Measurements from ENCODE around the gene RSPO4. TPM values are rescaled to one million over a fixed set of nuclear protein-coding genes. Genes with fewer than 3 reads are reported as not detected.

RSPO4 gene
- polyA plus RNA-seq, 1 donor (not counting 4 experiments of a cell fraction or from before 2014, with no cell fraction given) = not detected

DNA sequence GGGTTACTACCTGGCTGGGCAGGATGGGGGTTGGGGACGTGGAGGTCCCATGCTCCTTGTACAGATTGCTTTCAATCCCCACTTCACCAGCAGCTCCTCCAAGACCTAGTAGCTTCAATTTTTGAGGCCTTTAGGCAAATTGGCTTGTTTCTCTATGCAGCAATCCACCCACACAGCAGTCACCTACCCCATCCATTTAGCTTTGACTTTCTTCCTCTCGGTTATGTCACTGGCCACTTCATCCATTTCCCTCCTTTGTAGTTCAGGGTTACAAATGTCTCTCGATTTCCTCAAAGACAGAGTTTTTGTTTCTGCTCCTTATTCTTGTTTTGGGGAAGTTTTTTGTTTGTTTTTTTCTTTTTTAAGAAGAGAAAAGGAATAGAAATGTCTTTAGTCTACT, 33.4 kb upstream of the RSPO4 start:
- Histone ChIP-seq H4K20me1 (ENCODE audit: control insufficient read depth, extremely low read depth, insufficient read depth, low read length) (no peaks in the 10 kb centered on the region), H3K9ac (ENCODE audit: control insufficient read depth, extremely low read depth, insufficient read depth, low read length) (no peak overlapping the region), H3K79me2 (ENCODE audit: control insufficient read depth, insufficient read depth, low read length) (no peaks in the 10 kb centered on the region), H3K4me2 (ENCODE audit: control insufficient read depth, extremely low read depth, insufficient read depth, low read depth, low read length) (no peak overlapping the region), H3K9me1 (ENCODE audit: control insufficient read depth, extremely low read depth, insufficient read depth, low read length) (no peaks in the 10 kb centered on the region), H2AFZ (ENCODE audit: control insufficient read depth, low read length) (no peak overlapping the region), H3K4me1 (ENCODE audit: control insufficient read depth, extremely low read depth, insufficient read depth, low read length) (no peaks in the 10 kb centered on the region), H3K36me3 (ENCODE audit: control insufficient read depth in 2 of 2, extremely low read depth in 1 of 2, insufficient read depth in 2 of 2, low read length in 2 of 2) (no peaks in the 10 kb centered on the region), H3K4me3 (ENCODE audit: control insufficient read depth in 2 of 3, extremely low read depth in 1 of 3, insufficient read depth in 2 of 3, low read depth in 1 of 3, low read length in 3 of 3) (no peak overlapping the region), H3K27me3 (ENCODE audit: control insufficient read depth, extremely low read depth, insufficient read depth, low read length) (no peaks in the 10 kb centered on the region), H3K9me3 (ENCODE audit: control insufficient read depth, low read depth, low read length) (no peaks in the 10 kb centered on the region), H3K27ac (ENCODE audit: control insufficient read depth, insufficient read depth, low read length) (no peak overlapping the region)
- dilution Hi-C loops (cut with MboI; ENCODE audit: extremely low pct_ligation_motif_present, low sequenced_read_pairs) = no loop called here
- TF ChIP-seq, protein P1, sequence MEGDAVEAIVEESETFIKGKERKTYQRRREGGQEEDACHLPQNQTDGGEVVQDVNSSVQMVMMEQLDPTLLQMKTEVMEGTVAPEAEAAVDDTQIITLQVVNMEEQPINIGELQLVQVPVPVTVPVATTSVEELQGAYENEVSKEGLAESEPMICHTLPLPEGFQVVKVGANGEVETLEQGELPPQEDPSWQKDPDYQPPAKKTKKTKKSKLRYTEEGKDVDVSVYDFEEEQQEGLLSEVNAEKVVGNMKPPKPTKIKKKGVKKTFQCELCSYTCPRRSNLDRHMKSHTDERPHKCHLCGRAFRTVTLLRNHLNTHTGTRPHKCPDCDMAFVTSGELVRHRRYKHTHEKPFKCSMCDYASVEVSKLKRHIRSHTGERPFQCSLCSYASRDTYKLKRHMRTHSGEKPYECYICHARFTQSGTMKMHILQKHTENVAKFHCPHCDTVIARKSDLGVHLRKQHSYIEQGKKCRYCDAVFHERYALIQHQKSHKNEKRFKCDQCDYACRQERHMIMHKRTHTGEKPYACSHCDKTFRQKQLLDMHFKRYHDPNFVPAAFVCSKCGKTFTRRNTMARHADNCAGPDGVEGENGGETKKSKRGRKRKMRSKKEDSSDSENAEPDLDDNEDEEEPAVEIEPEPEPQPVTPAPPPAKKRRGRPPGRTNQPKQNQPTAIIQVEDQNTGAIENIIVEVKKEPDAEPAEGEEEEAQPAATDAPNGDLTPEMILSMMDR (optimal IDR thresholded peaks at IDR 0.05 in 1 of 3, IDR thresholded peaks at IDR 0.05 in 1 of 3, conservative IDR thresholded peaks at IDR 0.05 in 1 of 3; ENCODE audit: extremely low read depth in 1 of 3, insufficient read depth in 2 of 3, low read length in 3 of 3) = no peak
- TF ChIP-seq EZH2 (IDR thresholded peaks at IDR 0.05; ENCODE audit: low read length) = no peak
- FAIRE-seq (no peak), DNase-seq (ENCODE audit: low read depth, low spot score) (no peak)

DNA sequence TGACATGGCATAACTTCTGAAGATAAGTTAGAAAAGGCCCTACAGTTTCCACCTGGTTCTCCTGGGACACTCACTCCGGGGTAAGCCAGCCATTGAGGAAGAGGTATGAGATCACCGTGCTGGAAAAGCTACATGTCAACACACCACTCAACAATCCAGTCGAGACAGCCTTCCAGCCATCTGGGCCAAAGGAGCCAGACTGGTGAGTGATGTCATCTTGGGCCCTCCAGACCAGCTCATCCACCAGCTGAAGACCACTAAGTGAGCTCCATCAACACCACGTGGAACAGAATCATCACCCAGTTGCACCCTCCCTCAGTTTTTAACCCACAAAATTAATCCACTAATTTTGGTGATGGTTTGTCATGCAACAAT, 32.3 kb upstream of the RSPO4 start:
- no peak overlapping the region for H3K9ac ChIP-seq (ENCODE audit: control insufficient read depth, extremely low read depth, insufficient read depth, low read length)
- no peak overlapping the region for H2AFZ ChIP-seq (ENCODE audit: control insufficient read depth, low read length)
- H3K36me3 ChIP-seq (ENCODE audit: control insufficient read depth in 2 of 2, extremely low read depth in 1 of 2, insufficient read depth in 2 of 2, low read length in 2 of 2) = no peaks in the 10 kb centered on the region
- H3K4me1 ChIP-seq (ENCODE audit: control insufficient read depth, extremely low read depth, insufficient read depth, low read length) = no peaks in the 10 kb centered on the region
- H3K4me3 ChIP-seq (ENCODE audit: control insufficient read depth in 2 of 3, extremely low read depth in 1 of 3, insufficient read depth in 2 of 3, low read depth in 1 of 3, low read length in 3 of 3) = no peak overlapping the region
- H4K20me1 ChIP-seq (ENCODE audit: control insufficient read depth, extremely low read depth, insufficient read depth, low read length) = no peaks in the 10 kb centered on the region
- H3K27ac ChIP-seq (ENCODE audit: control insufficient read depth, insufficient read depth, low read length) = no peak overlapping the region
- H3K79me2 ChIP-seq (ENCODE audit: control insufficient read depth, insufficient read depth, low read length) = no peaks in the 10 kb centered on the region
- no peak for TF ChIP-seq EZH2 (IDR thresholded peaks at IDR 0.05; ENCODE audit: low read length)
- TF ChIP-seq, protein P1 (optimal IDR thresholded peaks at IDR 0.05 in 1 of 3, IDR thresholded peaks at IDR 0.05 in 1 of 3, conservative IDR thresholded peaks at IDR 0.05 in 1 of 3; ENCODE audit: extremely low read depth in 1 of 3, insufficient read depth in 2 of 3, low read length in 3 of 3) = no peak
- H3K9me3 ChIP-seq (ENCODE audit: control insufficient read depth, low read depth, low read length) = no peaks in the 10 kb centered on the region
- H3K27me3 ChIP-seq (ENCODE audit: control insufficient read depth, extremely low read depth, insufficient read depth, low read length) = no peaks in the 10 kb centered on the region
- no peak overlapping the region for H3K4me2 ChIP-seq (ENCODE audit: control insufficient read depth, extremely low read depth, insufficient read depth, low read depth, low read length)
- no peaks in the 10 kb centered on the region for H3K9me1 ChIP-seq (ENCODE audit: control insufficient read depth, extremely low read depth, insufficient read depth, low read length)
- dilution Hi-C loops (cut with MboI; ENCODE audit: extremely low pct_ligation_motif_present, low sequenced_read_pairs) = no loop called here
- DNase-seq (ENCODE audit: low read depth, low spot score) (no peak), FAIRE-seq (no peak)

Measured in keratinocyte (primary cell).